Uterus (tissue), 2 donors: ENCODE measurements around the gene ZGLP1.

Experiments
- CTCF ChIP-seq, 4 experiments: fragments of 200-600 bp in 2 of 4; fragments of 450-650 bp in 2 of 4; sonication (generic) in 2 of 4; IDR thresholded peaks; one replicate each; pipeline ENCODE4 v1.5.1; 2016 to 2019; ENCODE audit warnings: antibody characterized with exemption in 4 of 4, mild to moderate bottlenecking in 2 of 4, moderate library complexity in 1 of 4
- POLR2A ChIP-seq, 2 donors: fragments of 450-650 bp; IDR thresholded peaks; one replicate each; pipeline ENCODE4 v1.6.1; 2016; ENCODE audit warnings: antibody characterized with exemption in 2 of 2, mild to moderate bottlenecking in 1 of 2, moderate library complexity in 1 of 2

GRCh38 chr19:10255358-10255757, 54.3 kb downstream of the ZGLP1 start:
- TF ChIP-seq CTCF (IDR thresholded peaks at IDR 0.05) (no peak), POLR2A (IDR thresholded peaks at IDR 0.05) (no peak)
